B cell (primary cell): ENCODE measurements around the gene VPS11. TPM values are rescaled to one million over a fixed set of nuclear protein-coding genes. Genes with fewer than 3 reads are reported as not detected.
"Not testable (repeated sequence)": the region's sequence is repeated elsewhere in the genome, so short reads cannot be mapped to it uniquely, and the experiment has no call there.

Experiments
- ATAC-seq: fragments of 200-7000 bp; cut with Tn5 transposase; one replicate; pipeline ENCODE4 v1.10.0; 2021; ENCODE audit warnings: low read depth, mild to moderate bottlenecking, moderate number of reproducible peaks, moderate library complexity
- CTCF ChIA-PET: fragments of 350-600 bp; sonication (Branson Sonifier 250); formaldehyde crosslinking; loops from one replicate; lab custom pipeline; 2021; ENCODE audit warnings: antibody characterized with exemption, inconsistent platforms; lab: Charles Lee
- POLR2A ChIA-PET: fragments of 350-600 bp; sonication (Branson Sonifier 250); formaldehyde crosslinking; loops from one replicate; lab custom pipeline; 2021; ENCODE audit warnings: antibody characterized with exemption; lab: Charles Lee
- DNase-seq: peaks from one replicate; pipeline ENCODE4 v3.0.0; 2013
- H2AFZ ChIP-seq: 2 replicates; pipeline ENCODE4 v1.6.1; 2012; ENCODE audit warnings: mild to moderate bottlenecking, low read depth, low read length; ENCODE audit not compliant: insufficient read depth, poor library complexity, severe bottlenecking
- H3K27ac ChIP-seq, 2 donors: 1 replicate in 1 of 2; 2 replicates in 1 of 2; pipeline ENCODE4 v1.5.1; 2012 to 2013; ENCODE audit warnings: low read length in 2 of 2, mild to moderate bottlenecking in 2 of 2, moderate library complexity in 1 of 2
- H3K27me3 ChIP-seq, 4 experiments: fragments of 200-600 bp in 1 of 4; sonication (generic) in 1 of 4; replicated peaks in 1 of 4; 1 replicate in 2 of 4; 2 replicates in 2 of 4; pipeline versions ENCODE4 v1.6.1 to v1.7.0; 2013 to 2016; ENCODE audit warnings: low read length in 3 of 4, mild to moderate bottlenecking in 2 of 4, mixed read lengths in 1 of 4, moderate library complexity in 1 of 4; ENCODE audit not compliant: insufficient read depth in 4 of 4, control insufficient read depth in 3 of 4; ENCODE audit errors: control extremely low read depth in 1 of 4
- H3K36me3 ChIP-seq, 2 experiments: replicated peaks in 1 of 2; 1 replicate in 1 of 2; 2 replicates in 1 of 2; pipeline versions ENCODE4 v1.6.1 to v1.7.1; 2013; ENCODE audit warnings: low read length in 1 of 2; ENCODE audit not compliant: insufficient read depth in 2 of 2, control insufficient read depth in 1 of 2; ENCODE audit errors: control extremely low read depth in 1 of 2, extremely low read depth in 1 of 2
- H3K4me1 ChIP-seq, 2 donors: fragments of 200-600 bp in 1 of 2; sonication (generic) in 1 of 2; 1 replicate in 1 of 2; 2 replicates in 1 of 2; pipeline versions ENCODE4 v1.5.1 to v1.6.1; 2013 to 2017; ENCODE audit warnings: low read length in 2 of 2; ENCODE audit not compliant: control insufficient read depth in 2 of 2, insufficient read depth in 2 of 2
- H3K4me2 ChIP-seq: replicated peaks from 2 replicates; pipeline ENCODE3; 2012; ENCODE audit warnings: mild to moderate bottlenecking, low read depth, low read length; ENCODE audit not compliant: poor library complexity, severe bottlenecking
- H3K4me3 ChIP-seq, 5 experiments: fragments of 200-600 bp in 1 of 5; sonication (generic) in 1 of 5; 1 replicate in 3 of 5; 2 replicates in 2 of 5; pipeline versions ENCODE4 v1.5.1 to v1.7.0; 2011 to 2016; ENCODE audit warnings: low read length in 4 of 5, mild to moderate bottlenecking in 4 of 5, low read depth in 2 of 5, control low read depth in 1 of 5, moderate library complexity in 1 of 5; ENCODE audit not compliant: insufficient read depth in 1 of 5; ENCODE audit errors: control extremely low read depth in 1 of 5, extremely low read depth in 1 of 5
- H3K79me2 ChIP-seq: fragments of 200-600 bp; sonication (generic); one replicate; pipeline ENCODE4 v1.6.0; 2016; ENCODE audit warnings: low read length; ENCODE audit not compliant: control insufficient read depth, insufficient read depth
- H3K9ac ChIP-seq: fragments of 200-600 bp; sonication (generic); 2 replicates; pipeline ENCODE4 v1.6.1; 2017; ENCODE audit warnings: mild to moderate bottlenecking, low read length, moderate library complexity
- H3K9me3 ChIP-seq, 3 donors: one replicate each; pipeline versions ENCODE4 v1.6.1 to v1.7.1; 2013; ENCODE audit warnings: low read length in 2 of 3; ENCODE audit not compliant: control insufficient read depth in 2 of 3, insufficient read depth in 1 of 3; ENCODE audit errors: control extremely low read depth in 1 of 3
- H4K20me1 ChIP-seq: 2 replicates; pipeline ENCODE4 v1.6.0; 2012; ENCODE audit warnings: mild to moderate bottlenecking, low read length; ENCODE audit not compliant: insufficient read depth, control insufficient read depth, poor library complexity, severe bottlenecking
- H3K27ac Mint-ChIP-seq: one replicate; pipeline ENCODE4 v1.8.0; 2021; ENCODE audit warnings: mixed read lengths
- H3K27me3 Mint-ChIP-seq: one replicate; pipeline ENCODE4 v1.8.0; 2021; ENCODE audit warnings: mixed read lengths
- H3K4me1 Mint-ChIP-seq: one replicate; pipeline ENCODE4 v1.8.0; 2021; ENCODE audit warnings: mixed read lengths
- H3K4me3 Mint-ChIP-seq: one replicate; pipeline ENCODE4 v1.8.0; 2021; ENCODE audit warnings: mixed read lengths
- H3K9me3 Mint-ChIP-seq: one replicate; pipeline ENCODE4 v1.8.0; 2022; ENCODE audit warnings: mixed read lengths; ENCODE audit not compliant: insufficient read depth
- EZH2 ChIP-seq: IDR thresholded peaks from 2 replicates; pipeline ENCODE4 v1.6.1; 2012; ENCODE audit warnings: borderline replicate concordance, low read depth, mild to moderate bottlenecking, moderate library complexity, low read length; ENCODE audit not compliant: insufficient read depth, poor library complexity, severe bottlenecking
- WGBS: methylation state at CpG from one replicate; pipeline ENCODE4 v1.1.5; 2013; ENCODE audit warnings: missing lambda C conversion rate; ENCODE audit not compliant: insufficient coverage; 5-methylcytosine and 5-hydroxymethylcytosine counted together
- intact Hi-C: fragments of 100-400 bp; cut with micrococcal nuclease; formaldehyde crosslinking; loops from one replicate; pipeline ENCODE4 v1.10.0; 2022
- polyA plus RNA-seq: library from polyadenylated mRNA; depleted of rRNA; stranded (reverse); fragments of >200 nt; gene quantifications from 2 replicates; pipeline ENCODE4 v1.2.3, GENCODE V29; 2012
- total RNA-seq, 2 donors: library from RNA; stranded (reverse); fragments of 120-200 nt in 1 of 2; gene quantifications; 1 replicate in 1 of 2; 2 replicates in 1 of 2; pipeline versions ENCODE4 v1.2.3 to v1.2.4, GENCODE V29; 2013 to 2022
- TF ChIP-seq, protein P1 (sequence below): fragments of 200-600 bp; IDR thresholded peaks from one replicate; pipeline ENCODE4 v1.8.0; 2022; ENCODE audit warnings: antibody characterized with exemption, mild to moderate bottlenecking

Gene VPS11
- total and polyA plus RNA-seq, 2 donors (not counting 1 experiment from before 2014, with no cell fraction given): 35.7 to 64.7 TPM

DNA sequence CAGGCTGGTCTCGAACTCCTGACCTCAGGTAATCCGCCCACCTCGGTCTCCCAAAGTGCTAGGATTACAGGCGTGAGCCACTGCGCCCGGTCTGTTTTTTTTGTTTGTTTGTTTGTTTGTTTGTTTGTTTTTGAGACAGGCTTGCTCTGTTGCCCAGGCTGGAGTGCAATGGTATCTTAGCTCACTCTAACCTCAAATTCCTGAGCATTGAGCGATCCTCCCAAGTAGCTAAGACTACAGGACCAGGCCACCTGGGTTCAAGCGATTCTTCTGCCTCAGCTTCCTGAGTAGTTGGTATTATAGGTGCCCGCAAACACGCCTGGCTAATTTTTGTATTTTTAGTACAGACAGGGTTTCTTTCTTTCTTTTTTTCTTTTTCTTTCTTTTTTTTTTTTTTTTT, 34.2 kb upstream of the VPS11 start:
- H3K79me2 ChIP-seq, intact Hi-C loops, H3K4me2 ChIP-seq, H3K9me3 Mint-ChIP-seq, H3K27ac Mint-ChIP-seq, H3K9me3 ChIP-seq, H3K36me3 ChIP-seq, H3K27ac ChIP-seq, ATAC-seq, H3K4me3 Mint-ChIP-seq, H4K20me1 ChIP-seq, H2AFZ ChIP-seq, H3K27me3 Mint-ChIP-seq, H3K4me3 ChIP-seq, H3K9ac ChIP-seq, DNase-seq, H3K27me3 ChIP-seq: not testable (repeated sequence)
- WGBS: 100% methylated on average over 2 of the region's 10 CpGs
- ChIA-PET CTCF (interaction anchor here (0.7 to 1.2 kb wide), 3 partner anchors 24 to 411 kb away, joined by 3 to 7 read pairs (median 5); partner anchors contain the start of gene HYOU1), POLR2A (interaction anchor here (0.6 kb wide), 1 partner anchor 266 kb away, joined by 7 read pairs; no protein-coding TSS in a partner anchor)
- peaks cover 20% of the 10 kb centered on the region for H3K4me1 Mint-ChIP-seq
- H3K4me1 ChIP-seq: peaks cover 4 to 10% of the 10 kb centered on the region in 2 donors

DNA sequence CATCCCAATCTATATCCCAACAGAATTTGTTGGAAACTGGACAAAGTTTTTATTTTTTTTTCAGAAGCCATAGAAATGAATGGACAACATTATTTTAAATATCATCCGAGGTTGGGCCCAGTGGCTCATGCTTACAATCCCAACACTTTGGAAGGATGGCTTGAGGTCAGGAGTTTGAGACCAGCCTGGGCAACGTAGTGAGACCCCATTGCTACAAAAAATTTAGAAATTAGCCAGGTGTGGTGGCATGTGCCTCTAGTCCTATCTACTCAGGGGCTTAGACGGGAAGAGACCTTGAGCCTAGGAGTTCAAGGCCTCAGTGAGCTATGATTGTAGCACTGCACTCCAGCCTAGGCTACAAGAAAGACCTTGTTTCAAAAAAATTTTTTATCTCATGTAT, 32.8 kb upstream of the VPS11 start:
- H3K9me3 Mint-ChIP-seq: no peaks in the 10 kb centered on the region
- H4K20me1 ChIP-seq: no peaks in the 10 kb centered on the region
- POLR2A ChIA-PET: no interaction called here
- no peak overlapping the region for H3K4me3 Mint-ChIP-seq
- H3K4me1 Mint-ChIP-seq: peaks cover 22% of the 10 kb centered on the region
- no peak for TF ChIP-seq EZH2
- TF ChIP-seq, protein P1, sequence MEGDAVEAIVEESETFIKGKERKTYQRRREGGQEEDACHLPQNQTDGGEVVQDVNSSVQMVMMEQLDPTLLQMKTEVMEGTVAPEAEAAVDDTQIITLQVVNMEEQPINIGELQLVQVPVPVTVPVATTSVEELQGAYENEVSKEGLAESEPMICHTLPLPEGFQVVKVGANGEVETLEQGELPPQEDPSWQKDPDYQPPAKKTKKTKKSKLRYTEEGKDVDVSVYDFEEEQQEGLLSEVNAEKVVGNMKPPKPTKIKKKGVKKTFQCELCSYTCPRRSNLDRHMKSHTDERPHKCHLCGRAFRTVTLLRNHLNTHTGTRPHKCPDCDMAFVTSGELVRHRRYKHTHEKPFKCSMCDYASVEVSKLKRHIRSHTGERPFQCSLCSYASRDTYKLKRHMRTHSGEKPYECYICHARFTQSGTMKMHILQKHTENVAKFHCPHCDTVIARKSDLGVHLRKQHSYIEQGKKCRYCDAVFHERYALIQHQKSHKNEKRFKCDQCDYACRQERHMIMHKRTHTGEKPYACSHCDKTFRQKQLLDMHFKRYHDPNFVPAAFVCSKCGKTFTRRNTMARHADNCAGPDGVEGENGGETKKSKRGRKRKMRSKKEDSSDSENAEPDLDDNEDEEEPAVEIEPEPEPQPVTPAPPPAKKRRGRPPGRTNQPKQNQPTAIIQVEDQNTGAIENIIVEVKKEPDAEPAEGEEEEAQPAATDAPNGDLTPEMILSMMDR: no peak
- WGBS: 77% methylated on average over 3 of the region's 3 CpGs
- intact Hi-C loops: no loop called here
- no peaks in the 10 kb centered on the region for H3K27me3 ChIP-seq
- peaks cover 2 to 14% of the 10 kb centered on the region in 2 donors for H3K4me1 ChIP-seq
- H2AFZ ChIP-seq: no peak overlapping the region
- H3K27ac Mint-ChIP-seq: no peak overlapping the region
- DNase-seq: no peak
- no peak overlapping the region for H3K4me2 ChIP-seq
- no peak overlapping the region for H3K27ac ChIP-seq
- H3K27me3 Mint-ChIP-seq: no peaks in the 10 kb centered on the region
- CTCF ChIA-PET: interaction anchor here (0.7 kb wide), 1 partner anchor 108 kb away, joined by 3 read pairs; no protein-coding TSS in a partner anchor
- no peaks in the 10 kb centered on the region for H3K9me3 ChIP-seq
- no peak for ATAC-seq
- H3K4me3 ChIP-seq: no peak overlapping the region
- H3K9ac ChIP-seq: no peak overlapping the region
- no peaks in the 10 kb centered on the region for H3K79me2 ChIP-seq
- no peaks in the 10 kb centered on the region for H3K36me3 ChIP-seq
